Activated T-helper 1 cell treated with Interleukin-2 at 50 U/mL for 16 hours (primary cell): Measurements from ENCODE around the gene ALDH9A1.
"Not testable (repeated sequence)": the region's sequence is repeated elsewhere in the genome, so short reads cannot be mapped to it uniquely, and the experiment has no call there.

Source experiments
- DNase-seq: peaks from one replicate; pipeline ENCODE4 v3.0.0-alpha.2; 2020; ENCODE audit warnings: low read depth

Gene ALDH9A1

GRCh38 chr1:165686971-165687433 lies 11.4 kb downstream of the ALDH9A1 start:
- no peak for DNase-seq

- no peak for DNase-seq
Observed at GRCh38 chr1:165686121-165686970, 12.0 kb downstream of the ALDH9A1 start.

GRCh38 chr1:165683848-165684485 lies 14.4 kb downstream of the ALDH9A1 start:
- DNase-seq, result no peak

GRCh38 chr1:165680773-165681172 lies 17.6 kb downstream of the ALDH9A1 start:
- DNase-seq, result not testable (repeated sequence)

- DNase-seq, result no peak
Observed at GRCh38 chr1:165680303-165680702, 18.1 kb downstream of the ALDH9A1 start.

GRCh38 chr1:165679282-165680036 lies 18.9 kb downstream of the ALDH9A1 start:
- DNase-seq, result no peak

GRCh38 chr1:165678509-165678908 lies 19.9 kb downstream of the ALDH9A1 start:
- no peak for DNase-seq

GRCh38 chr1:165675794-165676193 lies 22.6 kb downstream of the ALDH9A1 start:
- DNase-seq, result no peak

- DNase-seq, result no peak
Observed at GRCh38 chr1:165674599-165674998, 23.8 kb downstream of the ALDH9A1 start.

- DNase-seq, result no peak
Observed at GRCh38 chr1:165671526-165671925, 26.8 kb downstream of the ALDH9A1 start.

- DNase-seq, result no peak
Observed at GRCh38 chr1:165668184-165668583, 30.2 kb downstream of the ALDH9A1 start.

- DNase-seq, result no peak
Observed at GRCh38 chr1:165666152-165666825, 32.1 kb downstream of the ALDH9A1 start.

GRCh38 chr1:165662186-165662585 lies 36.2 kb downstream of the ALDH9A1 start:
- DNase-seq, result no peak

- DNase-seq, result no peak
Observed at GRCh38 chr1:165661703-165662102, 36.7 kb downstream of the ALDH9A1 start.

GRCh38 chr1:165659581-165659895 lies 38.8 kb downstream of the ALDH9A1 start:
- DNase-seq, result no peak

- not testable (repeated sequence) for DNase-seq
Observed at GRCh38 chr1:165658766-165659580, 39.4 kb downstream of the ALDH9A1 start.

GRCh38 chr1:165650981-165651625 lies 47.3 kb downstream of the ALDH9A1 start:
- no peak for DNase-seq

GRCh38 chr1:165648919-165649572 lies 49.3 kb downstream of the ALDH9A1 start:
- DNase-seq, result no peak

GRCh38 chr1:165647970-165648369 lies 50.4 kb downstream of the ALDH9A1 start:
- DNase-seq, result no peak

- DNase-seq, result no peak
Observed at GRCh38 chr1:165647517-165647916, 50.8 kb downstream of the ALDH9A1 start.
